Loucy (cell line): Measurements from ENCODE around the gene KLC1.

Experiments used
- H2AFZ ChIP-seq: fragments of 200-600 bp; sonication (generic); 2 replicates; pipeline ENCODE4 v1.6.0; 2016; ENCODE audit warnings: antibody characterized with exemption, mild to moderate bottlenecking, low read length, moderate library complexity
- H3F3A ChIP-seq: fragments of 200-600 bp; 2 replicates; pipeline ENCODE4 v1.6.0; 2016; ENCODE audit warnings: antibody characterized with exemption, low read depth, mild to moderate bottlenecking
- H3K27me3 ChIP-seq: fragments of 200-600 bp; sonication (generic); 2 replicates; pipeline ENCODE4 v1.6.1; 2014; ENCODE audit warnings: low read length, mild to moderate bottlenecking; ENCODE audit not compliant: insufficient read depth, poor library complexity, severe bottlenecking
- H3K36me3 ChIP-seq: fragments of 200-600 bp; sonication (generic); 2 replicates; pipeline ENCODE4 v1.6.1; 2016; ENCODE audit warnings: low read length; ENCODE audit not compliant: insufficient read depth
- H3K4me1 ChIP-seq: fragments of 200-600 bp; sonication (generic); 2 replicates; pipeline ENCODE4 v1.5.1; 2014; ENCODE audit warnings: low read length, mild to moderate bottlenecking; ENCODE audit not compliant: insufficient read depth, poor library complexity, severe bottlenecking
- H3K4me2 ChIP-seq: fragments of 200-600 bp; sonication (generic); 2 replicates; pipeline ENCODE4 v1.6.0; 2014; ENCODE audit warnings: antibody characterized with exemption, low read length, low read depth, mild to moderate bottlenecking; ENCODE audit not compliant: poor library complexity, severe bottlenecking
- H3K4me3 ChIP-seq: fragments of 200-600 bp; sonication (generic); 2 replicates; pipeline ENCODE4 v1.5.1; 2014; ENCODE audit warnings: low read length, mild to moderate bottlenecking, mixed read lengths; ENCODE audit not compliant: poor library complexity, severe bottlenecking
- H3K79me2 ChIP-seq: fragments of 200-600 bp; sonication (generic); 2 replicates; pipeline ENCODE4 v1.6.1; 2014; ENCODE audit warnings: low read length; ENCODE audit not compliant: insufficient read depth
- H3K9ac ChIP-seq: fragments of 200-600 bp; sonication (generic); 2 replicates; pipeline ENCODE4 v1.6.0; 2014; ENCODE audit warnings: mild to moderate bottlenecking, low read depth, low read length, moderate library complexity; ENCODE audit not compliant: poor library complexity, severe bottlenecking
- H3K9me2 ChIP-seq: fragments of 200-600 bp; sonication (generic); replicated peaks from 2 replicates; pipeline ENCODE4 v1.6.1; 2016; ENCODE audit warnings: low read depth, low read length, mixed read lengths
- H3K9me3 ChIP-seq: fragments of 200-600 bp; sonication (generic); 2 replicates; pipeline ENCODE4 v1.6.1; 2014; ENCODE audit warnings: mild to moderate bottlenecking, antibody characterized with exemption, low read length, low read depth; ENCODE audit not compliant: insufficient read depth
- H4K20me1 ChIP-seq: fragments of 200-600 bp; sonication (generic); 2 replicates; pipeline ENCODE4 v1.6.0; 2014; ENCODE audit warnings: antibody characterized with exemption, low read length, mild to moderate bottlenecking; ENCODE audit not compliant: insufficient read depth, poor library complexity, severe bottlenecking
- EZH2phosphoT487 ChIP-seq: fragments of 200-600 bp; IDR thresholded peaks from 2 replicates; pipeline ENCODE4 v1.6.1; 2018; ENCODE audit warnings: antibody characterized with exemption, mild to moderate bottlenecking, moderate library complexity, borderline replicate concordance
- TF ChIP-seq, protein P1 (sequence below): fragments of 200-600 bp; sonication (generic); conservative IDR thresholded peaks from 2 replicates; pipeline ENCODE4 v1.5.1; 2014; ENCODE audit warnings: mild to moderate bottlenecking, antibody characterized with exemption, low read length

The KLC1 gene

DNA sequence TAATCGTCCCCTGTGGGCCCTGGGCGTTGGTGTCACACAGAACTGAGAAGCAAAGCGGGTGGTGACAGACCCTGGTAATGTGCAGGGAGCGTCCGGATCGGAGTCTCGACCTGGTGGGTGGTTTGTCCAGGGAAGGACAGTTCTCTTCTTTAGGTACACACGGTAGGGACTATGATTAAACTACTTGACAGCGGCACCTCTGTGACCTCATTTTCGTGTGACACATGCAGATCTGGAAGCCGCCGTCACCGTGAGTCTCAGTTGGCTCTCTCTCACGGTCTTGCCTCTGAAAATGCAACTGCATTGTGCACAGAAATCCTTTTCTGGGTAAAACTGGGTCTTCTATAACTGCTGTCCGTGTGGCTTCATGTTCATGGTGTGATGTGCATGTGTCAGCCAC lies 54.1 kb downstream of the KLC1 start:
- H3K4me2 ChIP-seq: no peak overlapping the region
- H3K36me3 ChIP-seq: peaks cover 83% of the 10 kb centered on the region; the same call in 1 of the 2 replicates
- no peaks in the 10 kb centered on the region for H3K27me3 ChIP-seq
- TF ChIP-seq EZH2phosphoT487: no peak
- no peaks in the 10 kb centered on the region for H3F3A ChIP-seq
- H2AFZ ChIP-seq: no peak overlapping the region
- no peak overlapping the region for H3K9ac ChIP-seq
- no peaks in the 10 kb centered on the region for H3K9me2 ChIP-seq
- H3K9me3 ChIP-seq: no peaks in the 10 kb centered on the region
- no peaks in the 10 kb centered on the region for H3K4me1 ChIP-seq
- no peak overlapping the region for H3K4me3 ChIP-seq
- H4K20me1 ChIP-seq: no peaks in the 10 kb centered on the region
- no peaks in the 10 kb centered on the region for H3K79me2 ChIP-seq

DNA sequence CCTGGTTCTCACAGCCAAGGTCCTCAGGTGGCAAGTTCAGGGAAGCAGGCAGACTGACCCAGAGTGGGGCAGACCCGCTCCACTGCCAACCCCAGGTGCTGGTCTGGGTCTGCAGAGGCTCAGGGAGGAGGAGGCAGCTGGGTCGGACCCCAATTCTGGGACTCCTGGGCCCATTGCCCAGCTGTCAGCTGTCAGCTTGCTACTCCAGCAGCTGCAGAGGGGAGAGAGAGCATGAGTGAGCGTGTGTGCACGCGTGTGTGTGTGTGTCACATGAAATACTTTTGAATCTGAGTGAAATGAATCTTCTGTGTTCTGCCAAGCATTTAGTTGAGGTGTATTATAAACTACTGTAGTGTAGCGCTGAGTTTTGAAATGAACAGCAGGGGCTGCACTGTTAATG lies 55.5 kb downstream of the KLC1 start:
- Histone ChIP-seq H4K20me1 (no peaks in the 10 kb centered on the region), H3K4me2 (no peak overlapping the region), H3K27me3 (no peaks in the 10 kb centered on the region), H3K9me2 (no peaks in the 10 kb centered on the region), H3K9me3 (no peaks in the 10 kb centered on the region), H3K4me3 (no peak overlapping the region), H2AFZ (no peak overlapping the region), H3K36me3 (peaks cover 81% of the 10 kb centered on the region; the same call in 1 of the 2 replicates), H3K4me1 (no peaks in the 10 kb centered on the region), H3K79me2 (no peaks in the 10 kb centered on the region), H3F3A (no peaks in the 10 kb centered on the region), H3K9ac (no peak overlapping the region)
- TF ChIP-seq, protein P1, sequence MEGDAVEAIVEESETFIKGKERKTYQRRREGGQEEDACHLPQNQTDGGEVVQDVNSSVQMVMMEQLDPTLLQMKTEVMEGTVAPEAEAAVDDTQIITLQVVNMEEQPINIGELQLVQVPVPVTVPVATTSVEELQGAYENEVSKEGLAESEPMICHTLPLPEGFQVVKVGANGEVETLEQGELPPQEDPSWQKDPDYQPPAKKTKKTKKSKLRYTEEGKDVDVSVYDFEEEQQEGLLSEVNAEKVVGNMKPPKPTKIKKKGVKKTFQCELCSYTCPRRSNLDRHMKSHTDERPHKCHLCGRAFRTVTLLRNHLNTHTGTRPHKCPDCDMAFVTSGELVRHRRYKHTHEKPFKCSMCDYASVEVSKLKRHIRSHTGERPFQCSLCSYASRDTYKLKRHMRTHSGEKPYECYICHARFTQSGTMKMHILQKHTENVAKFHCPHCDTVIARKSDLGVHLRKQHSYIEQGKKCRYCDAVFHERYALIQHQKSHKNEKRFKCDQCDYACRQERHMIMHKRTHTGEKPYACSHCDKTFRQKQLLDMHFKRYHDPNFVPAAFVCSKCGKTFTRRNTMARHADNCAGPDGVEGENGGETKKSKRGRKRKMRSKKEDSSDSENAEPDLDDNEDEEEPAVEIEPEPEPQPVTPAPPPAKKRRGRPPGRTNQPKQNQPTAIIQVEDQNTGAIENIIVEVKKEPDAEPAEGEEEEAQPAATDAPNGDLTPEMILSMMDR: no peak
- no peak for TF ChIP-seq EZH2phosphoT487

DNA sequence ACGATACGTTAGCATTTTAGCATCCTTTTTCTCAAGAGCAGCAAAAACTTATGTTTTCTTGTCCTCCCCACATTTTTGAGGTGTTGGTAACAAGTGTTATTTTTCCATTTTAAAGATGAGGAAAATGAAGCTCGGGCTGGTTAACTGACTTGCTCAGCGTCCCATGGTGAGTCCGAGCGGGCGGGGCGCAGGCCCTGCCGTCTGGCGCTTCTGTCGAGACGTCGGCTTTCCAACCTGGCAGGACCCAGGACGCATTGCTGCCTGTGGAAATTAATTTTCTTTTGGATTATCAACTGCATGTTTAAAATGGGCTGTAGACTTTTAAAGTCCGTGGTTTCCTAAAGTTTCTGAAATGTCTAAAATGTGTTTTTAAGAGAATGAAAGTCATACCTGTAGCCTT lies 55.9 kb downstream of the KLC1 start:
- H3K9me3 ChIP-seq: no peaks in the 10 kb centered on the region
- no peaks in the 10 kb centered on the region for H3K79me2 ChIP-seq
- no peaks in the 10 kb centered on the region for H3K27me3 ChIP-seq
- H3K4me3 ChIP-seq: no peak overlapping the region
- no peaks in the 10 kb centered on the region for H3K9me2 ChIP-seq
- H3F3A ChIP-seq: no peaks in the 10 kb centered on the region
- peaks cover 81% of the 10 kb centered on the region; the same call in 1 of the 2 replicates for H3K36me3 ChIP-seq
- no peak overlapping the region for H3K9ac ChIP-seq
- H2AFZ ChIP-seq: no peak overlapping the region
- TF ChIP-seq, protein P1: no peak
- no peak for TF ChIP-seq EZH2phosphoT487
- no peaks in the 10 kb centered on the region for H4K20me1 ChIP-seq
- H3K4me1 ChIP-seq: no peaks in the 10 kb centered on the region
- no peak overlapping the region for H3K4me2 ChIP-seq
